ENCODE results near the gene PSMD5.

PSMD5 gene

DNA sequence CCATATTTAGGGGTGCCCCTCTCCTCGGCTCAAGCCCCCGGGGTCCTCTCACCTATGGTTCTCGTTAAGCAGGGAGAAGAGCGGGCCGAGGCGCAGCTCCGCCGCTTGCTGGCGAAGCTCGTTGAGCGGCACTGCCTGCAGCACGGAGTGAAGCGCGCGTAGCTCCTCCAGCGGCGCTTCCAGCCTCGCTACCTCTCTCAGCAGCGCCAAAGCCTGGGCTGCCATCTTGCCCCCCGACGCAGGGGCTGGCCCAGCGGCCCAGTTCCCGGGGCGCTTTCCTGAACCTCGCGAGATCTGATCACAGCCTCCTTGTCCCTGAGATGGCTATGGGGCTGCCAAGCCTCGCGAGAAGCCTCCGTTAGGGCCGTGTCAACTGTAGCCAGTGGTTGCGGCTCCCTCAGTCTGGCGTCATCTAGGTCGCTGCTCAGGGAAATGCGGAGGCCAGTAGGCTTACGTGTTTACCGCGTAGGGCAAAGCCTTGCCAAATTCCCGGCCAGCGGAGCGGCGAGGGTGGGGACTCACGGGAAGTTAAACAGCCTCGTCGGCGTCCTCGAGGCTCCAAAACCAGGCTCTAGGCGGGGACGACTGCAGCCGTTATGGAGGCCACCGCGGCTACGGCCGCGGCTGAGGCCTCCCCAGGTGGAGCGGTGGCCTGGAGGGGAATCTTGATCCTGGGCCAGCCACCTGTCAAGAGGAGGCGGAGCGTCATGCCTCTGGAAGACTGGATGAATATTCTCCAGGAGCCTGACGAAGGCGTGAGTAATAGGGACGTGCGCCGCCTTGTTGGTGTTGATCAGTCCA lies at the start of gene PSMD5:
PSMD5 (minus strand) TSS at position 238 of the 801 bp plus-strand sequence; CDS start at position 225, 13 bp downstream.
- peak; percentile 76 to 96 (median 84) for DNase-seq (ENCODE audit: low read depth in 4 of 4, low spot score in 1 of 4)

GRCh38 chr9:120891884-120892747 lies 49.4 kb upstream of the PSMD5 start:
- no peak for DNase-seq (ENCODE audit: low read depth in 4 of 4, low spot score in 1 of 4)

DNA sequence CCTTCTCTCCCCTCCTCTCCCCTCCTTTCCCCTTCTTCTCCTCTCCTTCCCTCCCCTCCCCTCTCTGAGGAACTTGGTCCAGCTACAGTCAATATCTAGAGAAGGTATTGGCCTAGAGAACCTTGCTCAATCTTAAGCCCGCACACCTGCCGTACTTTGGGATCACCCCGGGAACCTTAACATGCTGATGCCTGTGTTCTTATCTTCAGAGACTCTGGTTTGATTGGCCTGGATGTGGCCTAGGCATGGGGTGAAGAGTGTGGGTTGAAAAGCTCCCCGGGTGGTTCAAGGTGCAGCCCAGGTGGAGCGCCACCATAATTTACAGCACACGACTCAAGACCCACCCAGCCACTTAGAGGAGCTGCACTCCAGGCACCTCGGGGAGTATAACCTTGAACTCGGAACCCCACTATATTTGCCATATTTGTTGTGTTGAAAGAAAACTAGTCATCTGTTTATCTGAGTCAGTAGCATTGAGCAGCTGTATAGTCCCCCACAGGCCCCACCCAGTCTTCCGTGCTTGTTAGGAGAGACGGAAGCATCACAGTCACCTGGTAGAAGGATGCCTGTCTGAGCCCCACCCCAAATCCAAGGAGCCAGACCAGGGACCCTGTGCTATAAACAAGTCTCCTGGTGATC lies 48.6 kb upstream of the PSMD5 start:
- DNase-seq (ENCODE audit: low read depth in 4 of 4, low spot score in 1 of 4), result no peak

GRCh38 chr9:120890320-120891244 lies 47.9 kb upstream of the PSMD5 start:
- DNase-seq (ENCODE audit: low read depth in 4 of 4, low spot score in 1 of 4), result no peak

- DNase-seq (ENCODE audit: low read depth in 4 of 4, low spot score in 1 of 4), result no peak
Observed at GRCh38 chr9:120889606-120890271, 47.0 kb upstream of the PSMD5 start.

- no peak for DNase-seq (ENCODE audit: low read depth in 4 of 4, low spot score in 1 of 4)
Observed at GRCh38 chr9:120888626-120889025, 45.9 kb upstream of the PSMD5 start.

- no peak for DNase-seq (ENCODE audit: low read depth in 4 of 4, low spot score in 1 of 4)
Observed at GRCh38 chr9:120886490-120886967, 43.8 kb upstream of the PSMD5 start.

GRCh38 chr9:120885958-120886357 lies 43.2 kb upstream of the PSMD5 start:
- no peak for DNase-seq (ENCODE audit: low read depth in 4 of 4, low spot score in 1 of 4)

GRCh38 chr9:120885457-120885856 lies 42.7 kb upstream of the PSMD5 start:
- no peak for DNase-seq (ENCODE audit: low read depth in 4 of 4, low spot score in 1 of 4)

GRCh38 chr9:120883608-120883996 lies 40.9 kb upstream of the PSMD5 start:
- DNase-seq (ENCODE audit: low read depth in 4 of 4, low spot score in 1 of 4), result no peak

DNA sequence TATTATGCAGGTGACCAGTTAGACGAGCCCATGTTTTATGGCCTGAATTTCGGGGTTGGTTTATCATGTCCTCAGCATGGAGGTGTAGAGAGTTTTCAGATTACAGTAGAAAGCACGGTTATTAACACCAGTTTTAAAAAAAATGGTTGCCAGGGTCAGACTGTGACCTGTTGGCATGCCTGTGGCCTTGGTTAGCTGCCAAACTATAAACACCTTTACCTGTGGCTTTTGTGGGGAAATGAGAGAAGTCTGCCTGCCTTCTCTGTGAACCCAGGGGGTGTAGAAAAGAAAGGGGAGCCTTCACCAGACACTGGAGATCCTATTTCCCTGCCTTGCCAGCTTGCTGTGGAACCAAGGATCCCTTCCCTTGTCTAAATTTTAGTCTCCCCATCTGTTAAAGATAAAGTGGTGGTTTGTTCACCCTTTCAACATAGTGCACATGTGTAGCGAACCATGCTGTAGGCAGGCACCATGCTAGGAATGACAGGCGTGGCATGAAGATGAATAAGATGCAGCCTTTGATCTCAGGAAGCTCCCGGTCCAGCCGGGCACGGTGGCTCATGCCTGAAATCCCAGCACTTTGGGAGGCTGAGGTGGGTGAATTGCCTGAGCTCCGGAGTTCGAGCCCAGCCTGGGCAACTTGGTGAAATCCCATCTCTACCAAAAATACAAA lies 40.3 kb upstream of the PSMD5 start:
- DNase-seq (ENCODE audit: low read depth in 4 of 4, low spot score in 1 of 4), result no peak

DNA sequence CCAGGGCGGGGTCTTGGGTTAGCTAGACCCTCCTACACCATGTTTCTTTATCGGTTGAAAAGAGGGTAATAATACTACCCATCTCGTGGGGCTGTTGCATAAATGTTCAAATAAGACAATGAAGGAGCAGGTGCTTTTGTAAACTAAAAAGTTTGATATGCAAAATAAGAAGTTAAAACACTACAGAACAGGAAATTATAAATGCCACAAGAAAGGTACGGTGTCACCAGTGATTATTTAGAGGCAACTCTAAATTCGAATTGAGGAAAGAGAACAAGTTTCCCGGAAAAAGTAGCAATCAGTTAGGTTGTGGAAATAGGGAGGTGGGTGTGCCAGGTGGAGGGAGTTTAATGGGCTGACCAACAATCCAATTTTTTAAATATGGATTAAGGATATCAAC lies 36.7 kb upstream of the PSMD5 start:
- no peak for DNase-seq (ENCODE audit: low read depth in 4 of 4, low spot score in 1 of 4)

GRCh38 chr9:120878188-120879130 lies 35.7 kb upstream of the PSMD5 start:
- DNase-seq (ENCODE audit: low read depth in 4 of 4, low spot score in 1 of 4), result no peak

- DNase-seq (ENCODE audit: low read depth in 4 of 4, low spot score in 1 of 4), result peak in 2 of 4 experiments; percentile 58 to 75
Observed at GRCh38 chr9:120877276-120878034, 34.7 kb upstream of the PSMD5 start.

DNA sequence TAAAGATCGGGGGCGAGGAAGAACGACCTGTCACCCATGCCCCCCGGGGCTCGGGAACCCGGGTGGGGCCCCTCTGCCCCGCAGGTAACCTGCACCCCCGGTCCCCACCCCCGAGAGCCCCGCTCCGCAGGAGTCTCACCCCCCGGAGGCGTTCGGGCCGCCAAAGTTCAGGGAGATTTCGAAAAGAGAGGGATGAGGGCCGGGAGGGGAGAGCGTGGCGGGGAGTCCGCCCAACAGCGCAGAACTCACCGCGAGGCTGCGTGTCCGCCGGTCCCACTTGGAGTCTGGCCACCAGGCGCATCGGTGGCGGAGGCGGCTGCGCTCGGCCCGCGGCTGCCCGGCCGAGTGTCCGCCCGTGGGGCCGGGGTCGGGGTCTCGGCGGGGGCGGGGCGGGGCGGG lies 34.1 kb upstream of the PSMD5 start, which contains the start of gene PHF19:
PHF19 (minus strand) TSS at position 347 of the 399 bp plus-strand sequence. CDS start 2,447 bp downstream, outside the sequence.
- DNase-seq (ENCODE audit: low read depth in 4 of 4, low spot score in 1 of 4), result no peak

- peak; percentile 50 to 92 (median 66) for DNase-seq (ENCODE audit: low read depth in 4 of 4, low spot score in 1 of 4)
Observed at GRCh38 chr9:120875954-120876841, 33.5 kb upstream of the PSMD5 start.
